Ovary (tissue), 9 donors: ENCODE results near the gene PSEN2. TPM values are rescaled to one million over a fixed set of nuclear protein-coding genes. Genes with fewer than 3 reads are reported as not detected.
"Not testable (repeated sequence)": the region's sequence is repeated elsewhere in the genome, so short reads cannot be mapped to it uniquely, and the experiment has no call there.

ENCODE experiments used
- DNase-seq, 5 donors: peaks; one replicate each; pipeline ENCODE4 v3.0.0-alpha.2; 2019 to 2020
- H3K27ac ChIP-seq, 2 donors: fragments of 200-600 bp; one replicate each; pipeline versions ENCODE4 v1.5.1 to v1.8.0; 2019 to 2022
- H3K27me3 ChIP-seq: fragments of 200-600 bp; one replicate; pipeline ENCODE4 v1.8.0; 2022
- H3K36me3 ChIP-seq: fragments of 200-600 bp; sonication (generic); one replicate; pipeline ENCODE4 v1.5.1; 2019
- H3K4me1 ChIP-seq: one replicate; pipeline ENCODE4 v1.8.1; 2013; ENCODE audit warnings: mild to moderate bottlenecking, moderate library complexity; ENCODE audit not compliant: insufficient read depth
- H3K4me3 ChIP-seq: fragments of 200-600 bp; sonication (generic); one replicate; pipeline ENCODE4 v1.5.1; 2017
- H3K9me3 ChIP-seq, 2 donors: fragments of 200-600 bp in 1 of 2; sonication (generic) in 1 of 2; one replicate each; pipeline versions ENCODE4 v1.5.1 to v1.8.1; 2013 to 2019; ENCODE audit warnings: mild to moderate bottlenecking in 1 of 2, moderate library complexity in 1 of 2
- CTCF ChIP-seq, 3 donors: fragments of 450-650 bp in 2 of 3; fragments of 200-600 bp in 1 of 3; IDR thresholded peaks; one replicate each; pipeline versions ENCODE4 v1.5.1 to v1.8.0; 2016 to 2022; ENCODE audit warnings: antibody characterized with exemption in 3 of 3, mild to moderate bottlenecking in 1 of 3
- EP300 ChIP-seq: sonication (generic); formaldehyde crosslinking; IDR thresholded peaks from one replicate; pipeline ENCODE4 v1.6.1; 2017; ENCODE audit warnings: antibody characterized with exemption
- POLR2A ChIP-seq: fragments of 450-650 bp; IDR thresholded peaks from one replicate; pipeline ENCODE4 v1.6.1; 2017; ENCODE audit warnings: antibody characterized with exemption, mild to moderate bottlenecking, moderate library complexity
- WGBS, 3 donors: extraction: QIAGEN DNeasy Blood & Tissue Kit in 1 of 3; methylation state at CpG; one replicate each; pipeline versions ENCODE4 v1.1.5 to v1.1.7; 2013 to 2017; 5-methylcytosine and 5-hydroxymethylcytosine counted together
- intact Hi-C, 4 donors: fragments of 100-400 bp; cut with DNase I; formaldehyde crosslinking; loops; one replicate each; pipeline versions ENCODE4 v1.11.0 to v1.15.1; 2022 to 2023
- polyA plus RNA-seq, 2 donors: library from polyadenylated mRNA; stranded (reverse); fragments of 200-250 nt in 1 of 2; fragments of 350-450 nt in 1 of 2; fragmentation: Illumina TruSeq in 1 of 2; extraction: RNeasy Lipid Tissue Mini Kit (QIAGEN cat#74804) in 1 of 2; gene quantifications; one replicate each; pipeline ENCODE4 v1.2.3, GENCODE V29; 2013 to 2014
- total RNA-seq, 7 donors: library from RNA; depleted of rRNA in 2 of 7; stranded (reverse); fragments of >200 nt in 2 of 7; fragmentation: NEBNext Ultra II Directional in 3 of 7; extraction: Animal tissue kit (Norgen Biotek cat#: 25700) in 3 of 7; gene quantifications; one replicate each; pipeline versions ENCODE4 v1.1.0 to v1.2.4, GENCODE V29; 2016 to 2023
- donor health status: DM: no; HTN: no; CAD: no; lungs with moderate emphysema.
- donor health status: DM: no; HTN: no; CAD: no.
- donor health status: Bipolar disorder and iron deficiency.
- donor health status: DM: yes; HTN: yes; CAD: no.
- donor health status: DM: no; HTN: no; CAD: no.
- donor health status: DM: yes; HTN: yes; CAD: no.

PSEN2 gene
- total and polyA plus RNA-seq, 9 donors = 17.8 to 37.0 (median 24.6) TPM

- no peaks in the 10 kb centered on the region for H3K9me3 ChIP-seq
- no peak overlapping the region for H3K4me3 ChIP-seq
- H3K27ac ChIP-seq = peak overlapping the region in 1 of 2 donors; percentile 55
- WGBS, 3 donors = 38 to 58% (median 51%) methylated on average over 1 of the region's 1 CpG
- no peaks in the 10 kb centered on the region for H3K36me3 ChIP-seq
- TF ChIP-seq CTCF (IDR thresholded peaks at IDR 0.05) (no peak), POLR2A (no peak), EP300 (no peak)
- no peaks in the 10 kb centered on the region for H3K27me3 ChIP-seq
- intact Hi-C loops = loop anchor here in 1 of 4 donors (10.0 kb wide), 1 partner anchor 515 kb away; no protein-coding TSS in a partner anchor
- no peak for DNase-seq
- peaks cover 9% of the 10 kb centered on the region for H3K4me1 ChIP-seq
Measured at GRCh38 chr1:226919995-226920394, 49.6 kb downstream of the PSEN2 start.

- Histone ChIP-seq H3K36me3 (no peaks in the 10 kb centered on the region), H3K4me3 (no peak overlapping the region), H3K4me1 (peaks cover 9% of the 10 kb centered on the region), H3K27ac (peak overlapping the region in 1 of 2 donors; percentile 55), H3K27me3 (no peaks in the 10 kb centered on the region), H3K9me3 (no peaks in the 10 kb centered on the region)
- WGBS, 3 donors = 18 to 35% (median 19%) methylated on average over 2 of the region's 2 CpGs
- TF ChIP-seq POLR2A = no peak
- TF ChIP-seq EP300 = no peak
- TF ChIP-seq CTCF (IDR thresholded peaks at IDR 0.05) = no peak
- peak; percentile 38 to 70 (median 51) for DNase-seq
- intact Hi-C loops = no loop called here
Measured at GRCh38 chr1:226920446-226920894, 50.1 kb downstream of the PSEN2 start.

- TF ChIP-seq POLR2A (no peak), EP300 (no peak)
- no peak overlapping the region for H3K27ac ChIP-seq
- WGBS, 3 donors = 87 to 95% (median 88%) methylated on average over 5 of the region's 5 CpGs
- intact Hi-C loops = no loop called here
- H3K4me3 ChIP-seq = no peak overlapping the region
- no peaks in the 10 kb centered on the region for H3K9me3 ChIP-seq
- no peaks in the 10 kb centered on the region for H3K27me3 ChIP-seq
- H3K36me3 ChIP-seq = no peaks in the 10 kb centered on the region
- H3K4me1 ChIP-seq = peaks cover 9% of the 10 kb centered on the region
- no peak for DNase-seq
Measured at GRCh38 chr1:226921504-226921903, 51.1 kb downstream of the PSEN2 start.

GRCh38 chr1:226929260-226930111 lies 59.1 kb downstream of the PSEN2 start:
- DNase-seq, H3K27ac ChIP-seq, intact Hi-C loops, H3K4me1 ChIP-seq, H3K4me3 ChIP-seq, H3K27me3 ChIP-seq, H3K9me3 ChIP-seq, H3K36me3 ChIP-seq: not testable (repeated sequence)
- WGBS, 3 donors = 97 to 100% (median 98%) methylated on average over 5 of the region's 5 CpGs

- 79 to 97% (median 96%) methylated on average over 3 of the region's 3 CpGs for WGBS, 3 donors
- Histone ChIP-seq H3K27ac (no peak overlapping the region), H3K4me3 (no peak overlapping the region), H3K36me3 (no peaks in the 10 kb centered on the region), H3K9me3 (no peaks in the 10 kb centered on the region), H3K4me1 (no peaks in the 10 kb centered on the region), H3K27me3 (no peaks in the 10 kb centered on the region)
- TF ChIP-seq EP300 (no peak), CTCF (IDR thresholded peaks at IDR 0.05) (no peak), POLR2A (no peak)
- intact Hi-C loops = no loop called here
- no peak for DNase-seq
Measured at GRCh38 chr1:226934483-226935237, 64.2 kb downstream of the PSEN2 start.
